H1 (cell line): ENCODE measurements around the gene ATP6V1B1. TPM values are rescaled to one million over a fixed set of nuclear protein-coding genes. Genes with fewer than 3 reads are reported as not detected.

ENCODE experiments used
- CTCF ChIA-PET: fragments of 300-600 bp; sonication (Branson Sonifier 250); formaldehyde crosslinking; loops from one replicate; lab custom pipeline; 2021; ENCODE audit not compliant: partially characterized antibody; lab: Charles Lee
- POLR2A ChIA-PET: fragments of 300-600 bp; sonication (Branson Sonifier 250); formaldehyde crosslinking; loops from one replicate; lab custom pipeline; 2021; ENCODE audit warnings: inconsistent platforms; ENCODE audit not compliant: partially characterized antibody; lab: Charles Lee
- DNase-seq, 2 experiments: peaks; one replicate each; pipeline versions ENCODE4 v3.0.0 to v3.0.0-alpha.2; 2010 to 2022; ENCODE audit warnings: low spot score in 2 of 2, low read depth in 1 of 2, mixed read lengths in 1 of 2
- FAIRE-seq: peaks from 2 replicates; lab custom pipeline; 2011; peaks lifted over from hg19 to GRCh38; lab: Jason Lieb, UNC
- H2AFZ ChIP-seq: 2 replicates; pipeline ENCODE4 v1.8.1; 2012; ENCODE audit warnings: low read length, inconsistent platforms
- H2AK5ac ChIP-seq: 2 replicates; pipeline ENCODE4 v1.6.1; 2013; ENCODE audit warnings: low read depth, low read length
- H2BK120ac ChIP-seq: replicated peaks from 2 replicates; pipeline ENCODE3; 2013; ENCODE audit warnings: low read depth, low read length, inconsistent platforms
- H2BK12ac ChIP-seq: 2 replicates; pipeline ENCODE4 v1.6.1; 2013; ENCODE audit warnings: low read depth, low read length
- H2BK15ac ChIP-seq: 2 replicates; pipeline ENCODE4 v1.6.1; 2013; ENCODE audit warnings: low read length
- H2BK20ac ChIP-seq: 2 replicates; pipeline ENCODE4 v1.6.1; 2013; ENCODE audit warnings: low read length
- H2BK5ac ChIP-seq: 2 replicates; pipeline ENCODE4 v1.6.1; 2013; ENCODE audit warnings: low read depth, low read length
- H3K14ac ChIP-seq: 2 replicates; pipeline ENCODE4 v1.6.1; 2013; ENCODE audit warnings: inconsistent platforms; ENCODE audit not compliant: insufficient read length
- H3K18ac ChIP-seq: 2 replicates; pipeline ENCODE4 v1.6.1; 2013; ENCODE audit warnings: low read length; ENCODE audit errors: extremely low read depth
- H3K23ac ChIP-seq: 2 replicates; pipeline ENCODE4 v1.6.1; 2013; ENCODE audit warnings: inconsistent platforms; ENCODE audit not compliant: insufficient read length
- H3K23me2 ChIP-seq: 2 replicates; pipeline ENCODE4 v1.6.1; 2013; ENCODE audit warnings: low read depth, low read length
- H3K27ac ChIP-seq: 2 replicates; pipeline ENCODE4 v1.6.1; 2011; ENCODE audit warnings: low read depth, low read length, inconsistent platforms
- H3K27me3 ChIP-seq, 4 experiments: replicated peaks in 1 of 4; 1 replicate in 1 of 4; 2 replicates in 3 of 4; pipeline versions ENCODE4 v1.6.1 to v1.8.1; 2011 to 2013; ENCODE audit warnings: low read length in 3 of 4, mild to moderate bottlenecking in 3 of 4, inconsistent platforms in 2 of 4, mixed read lengths in 2 of 4, moderate library complexity in 1 of 4; ENCODE audit not compliant: control insufficient read depth in 3 of 4, insufficient read depth in 3 of 4; ENCODE audit errors: extremely low read depth in 1 of 4
- H3K36me3 ChIP-seq, 4 experiments: 2 replicates each; pipeline versions ENCODE4 v1.6.1 to v1.8.1; 2011 to 2013; ENCODE audit warnings: mild to moderate bottlenecking in 4 of 4, low read length in 3 of 4, moderate library complexity in 2 of 4, control low read depth in 1 of 4, inconsistent platforms in 1 of 4; ENCODE audit not compliant: insufficient read depth in 4 of 4, control insufficient read depth in 2 of 4
- H3K4ac ChIP-seq: replicated peaks from 2 replicates; pipeline ENCODE3; 2013; ENCODE audit warnings: low read length, low read depth, mixed read lengths, inconsistent platforms; ENCODE audit not compliant: insufficient read length
- H3K4me1 ChIP-seq, 4 experiments: replicated peaks in 1 of 4; 1 replicate in 1 of 4; 2 replicates in 3 of 4; pipeline versions ENCODE4 v1.6.1 to v1.8.1; 2011 to 2013; ENCODE audit warnings: low read length in 3 of 4, inconsistent platforms in 2 of 4, mixed read lengths in 1 of 4; ENCODE audit not compliant: insufficient read depth in 4 of 4, control insufficient read depth in 3 of 4
- H3K4me2 ChIP-seq, 2 experiments: 2 replicates each; pipeline versions ENCODE4 v1.6.1 to v1.8.1; 2011 to 2013; ENCODE audit warnings: low read depth in 2 of 2, low read length in 2 of 2, control low read depth in 1 of 2, inconsistent platforms in 1 of 2, mild to moderate bottlenecking in 1 of 2; ENCODE audit not compliant: insufficient read depth in 1 of 2
- H3K4me3 ChIP-seq, 4 experiments: fragments of 200-600, 300-600 bp in 1 of 4; sonication (generic), shearing (Covaris generic), sonication (Bioruptor Twin) in 1 of 4; 2 replicates each; pipeline versions ENCODE4 v1.5.1 to v1.8.1; 2011 to 2016; ENCODE audit warnings: low read length in 4 of 4, low read depth in 3 of 4, control low read depth in 2 of 4, inconsistent platforms in 2 of 4, mild to moderate bottlenecking in 2 of 4, mixed read lengths in 1 of 4, moderate library complexity in 1 of 4; ENCODE audit not compliant: insufficient read depth in 2 of 4; ENCODE audit errors: extremely low read depth in 1 of 4
- H3K56ac ChIP-seq: replicated peaks from 2 replicates; pipeline ENCODE3; 2013; ENCODE audit warnings: low read depth, mild to moderate bottlenecking, mixed read lengths, low read length, inconsistent platforms; ENCODE audit not compliant: insufficient read length
- H3K79me1 ChIP-seq: 2 replicates; pipeline ENCODE4 v1.6.1; 2013; ENCODE audit warnings: low read depth, low read length, control low read depth
- H3K79me2 ChIP-seq, 2 experiments: 2 replicates each; pipeline versions ENCODE4 v1.6.1 to v1.8.1; 2012 to 2013; ENCODE audit warnings: low read length in 2 of 2, mild to moderate bottlenecking in 2 of 2, inconsistent platforms in 1 of 2; ENCODE audit not compliant: insufficient read depth in 2 of 2, control insufficient read depth in 1 of 2
- H3K9ac ChIP-seq, 4 experiments: replicated peaks in 1 of 4; 1 replicate in 1 of 4; 2 replicates in 3 of 4; pipeline versions ENCODE4 v1.6.1 to v1.8.1; 2011 to 2013; ENCODE audit warnings: low read depth in 3 of 4, low read length in 3 of 4, control low read depth in 2 of 4, mild to moderate bottlenecking in 2 of 4, moderate library complexity in 2 of 4, inconsistent platforms in 1 of 4; ENCODE audit errors: extremely low read depth in 1 of 4
- H3K9me3 ChIP-seq, 2 experiments: 2 replicates each; pipeline versions ENCODE4 v1.6.1 to v1.8.1; 2012 to 2013; ENCODE audit warnings: mild to moderate bottlenecking in 2 of 2, moderate library complexity in 2 of 2, control low read depth in 1 of 2, inconsistent platforms in 1 of 2, low read depth in 1 of 2, low read length in 1 of 2, mixed read lengths in 1 of 2; ENCODE audit not compliant: insufficient read depth in 2 of 2
- H4K20me1 ChIP-seq, 2 experiments: replicated peaks in 1 of 2; 2 replicates each; pipeline versions ENCODE3 to v1.8.1; 2011 to 2013; ENCODE audit warnings: inconsistent platforms in 2 of 2, low read length in 2 of 2, mild to moderate bottlenecking in 1 of 2; ENCODE audit not compliant: insufficient read depth in 2 of 2, control insufficient read depth in 1 of 2
- H4K5ac ChIP-seq: 2 replicates; pipeline ENCODE4 v1.6.1; 2013; ENCODE audit warnings: low read length, low read depth, mixed read lengths, inconsistent platforms; ENCODE audit not compliant: insufficient read length
- H4K8ac ChIP-seq: 2 replicates; pipeline ENCODE4 v1.8.0; 2013; ENCODE audit warnings: mild to moderate bottlenecking, moderate library complexity, low read length, inconsistent platforms; ENCODE audit not compliant: insufficient read depth; ENCODE audit errors: extremely low read depth
- H4K91ac ChIP-seq: replicated peaks from 2 replicates; pipeline ENCODE3; 2013; ENCODE audit warnings: low read length, mixed read lengths, inconsistent platforms; ENCODE audit not compliant: insufficient read length
- ASH2L ChIP-seq: fragments of 200-600, 300-600 bp; sonication (generic); IDR thresholded peaks from one replicate; pipeline ENCODE4 v1.7.1; 2017; ENCODE audit warnings: low read length
- WGBS, 2 experiments: shearing (Covaris generic) in 1 of 2; methylation state at CpG; one replicate each; pipeline versions ENCODE4 v1.1.6 to v1.1.7; 2013 to 2015; ENCODE audit warnings: low lambda C conversion rate in 2 of 2, mixed read lengths in 2 of 2, inconsistent platforms in 1 of 2, low coverage in 1 of 2, missing lambda C conversion rate in 1 of 2; ENCODE audit not compliant: insufficient replicate concordance in 2 of 2, insufficient coverage in 1 of 2, insufficient read length in 1 of 2; ENCODE audit errors: extremely low coverage in 1 of 2, missing lambda C conversion rate in 1 of 2; 5-methylcytosine and 5-hydroxymethylcytosine counted together
- polyA plus RNA-seq, 7 experiments: library from polyadenylated mRNA; depleted of rRNA in 3 of 7; stranded (reverse) in 5 of 7; unstranded in 2 of 7; fragments of >200 nt in 5 of 7; fragments of 200-250 nt in 2 of 7; gene quantifications; 1 replicate in 5 of 7; 2 replicates in 1 of 7; 4 replicates in 1 of 7; pipeline versions ENCODE4 v1.2.1 to v1.2.3, GENCODE V29; 2011 to 2013; ENCODE audit warnings: missing spikeins in 2 of 7, mixed read lengths in 2 of 7
- total RNA-seq: library from RNA; stranded (reverse); fragmentation: NEBNext Ultra II Directional; extraction: Animal tissue kit (Norgen Biotek cat#: 25700); gene quantifications from 2 replicates; pipeline ENCODE4 v1.2.1, GENCODE V29; 2021

Gene ATP6V1B1
- total and polyA plus RNA-seq, 2 of the 8 experiments (the other 6 are each of a cell fraction or from before 2014, with no cell fraction given): not detected

- H3K14ac ChIP-seq: no peak overlapping the region
- H4K91ac ChIP-seq: no peak overlapping the region
- H4K8ac ChIP-seq: no peak overlapping the region
- H3K27ac ChIP-seq: no peak overlapping the region
- no peak overlapping the region for H2BK5ac ChIP-seq
- H3K4me3 ChIP-seq: no peak overlapping the region
- no peak overlapping the region for H3K4me2 ChIP-seq
- H3K4me1 ChIP-seq: no peaks in the 10 kb centered on the region; a peak in 1 of 7 replicates
- H3K9me3 ChIP-seq: no peaks in the 10 kb centered on the region
- no peaks in the 10 kb centered on the region for H3K79me2 ChIP-seq
- H2BK12ac ChIP-seq: no peak overlapping the region
- H2BK120ac ChIP-seq: no peak overlapping the region
- H3K79me1 ChIP-seq: no peaks in the 10 kb centered on the region
- no peak overlapping the region for H3K23ac ChIP-seq
- H2AK5ac ChIP-seq: no peak overlapping the region
- no peak overlapping the region for H3K9ac ChIP-seq
- no peak overlapping the region for H3K56ac ChIP-seq
- no peaks in the 10 kb centered on the region for H3K23me2 ChIP-seq
- H2AFZ ChIP-seq: no peak overlapping the region
- no peak for TF ChIP-seq ASH2L
- ChIA-PET CTCF (interaction anchor here (1.0 to 4.8 kb wide), 7 partner anchors 8 to 96 kb away, joined by 3 to 36 read pairs (median 4); no protein-coding TSS in a partner anchor), POLR2A (no interaction called here)
- no peak overlapping the region for H2BK20ac ChIP-seq
- DNase-seq: no peak
- H4K5ac ChIP-seq: no peak overlapping the region
- no peak for FAIRE-seq
- H3K27me3 ChIP-seq: peaks cover under 1 to 20% (median 11%) of the 10 kb centered on the region in 4 experiments
- no peaks in the 10 kb centered on the region for H4K20me1 ChIP-seq
- H3K18ac ChIP-seq: no peak overlapping the region
- H3K36me3 ChIP-seq: no peaks in the 10 kb centered on the region
- 80% methylated on average over 6 of the region's 6 CpGs; no CpG with 5 or more reads in 1 of the 2 experiments for WGBS, 2 experiments
- H3K4ac ChIP-seq: no peak overlapping the region
- H2BK15ac ChIP-seq: no peak overlapping the region; the same call in 1 of the 2 replicates
Measured at GRCh38 chr2:70958759-70959158, 23.1 kb downstream of the ATP6V1B1 start.
